HG03039 (cell line): Measurements from ENCODE around the gene AQP3.
"Not testable (repeated sequence)": the region's sequence is repeated elsewhere in the genome, so short reads cannot be mapped to it uniquely, and the experiment has no call there.

ENCODE experiments used
- ATAC-seq: cut with Tn5 transposase; IDR thresholded peaks from one replicate; pipeline ENCODE4 v1.9.1; 2021; ENCODE audit warnings: mild to moderate bottlenecking, moderate library complexity; ENCODE audit not compliant: unreplicated experiment

AQP3 gene

GRCh38 chr9:33446946-33447798 lies at the start of gene AQP3:
Gene AQP3 (minus strand): TSS chr9:33447593. CDS start chr9:33447530, 63 bp downstream.
- ATAC-seq = peak; percentile 30

GRCh38 chr9:33493819-33494218 lies 46.4 kb upstream of the AQP3 start:
- not testable (repeated sequence) for ATAC-seq

GRCh38 chr9:33489066-33489465 lies 41.7 kb upstream of the AQP3 start:
- no peak for ATAC-seq

GRCh38 chr9:33485312-33485711 lies 37.9 kb upstream of the AQP3 start:
- ATAC-seq = not testable (repeated sequence)

- ATAC-seq = no peak
These were observed 33.6 kb upstream of the AQP3 start for GRCh38 chr9:33480976-33481375.

- no peak for ATAC-seq
These were observed 32.7 kb upstream of the AQP3 start for GRCh38 chr9:33480106-33480505.

- no peak for ATAC-seq
These were observed 29.1 kb upstream of the AQP3 start for GRCh38 chr9:33476503-33476902.

- ATAC-seq = no peak
These were observed 28.0 kb upstream of the AQP3 start for GRCh38 chr9:33475357-33475756.

GRCh38 chr9:33473643-33474352 lies 26.4 kb upstream of the AQP3 start, which contains the start of gene NOL6:
Gene NOL6 (minus strand): TSS chr9:33473924. CDS start chr9:33473842, 82 bp downstream.
- peak; percentile 97 for ATAC-seq

- no peak for ATAC-seq
These were observed 25.7 kb upstream of the AQP3 start for GRCh38 chr9:33472881-33473615.

- no peak for ATAC-seq
These were observed 24.9 kb upstream of the AQP3 start for GRCh38 chr9:33472171-33472880.

- no peak for ATAC-seq
These were observed 24.0 kb upstream of the AQP3 start for GRCh38 chr9:33471361-33471760.

GRCh38 chr9:33469891-33470290 lies 22.5 kb upstream of the AQP3 start:
- ATAC-seq = no peak

GRCh38 chr9:33468797-33469621 lies 21.6 kb upstream of the AQP3 start:
- ATAC-seq = no peak

- no peak for ATAC-seq
These were observed 20.9 kb upstream of the AQP3 start for GRCh38 chr9:33468215-33468730.

- ATAC-seq = no peak
These were observed 20.1 kb upstream of the AQP3 start for GRCh38 chr9:33467526-33467925.

- no peak for ATAC-seq
These were observed 19.4 kb upstream of the AQP3 start for GRCh38 chr9:33466565-33467495.
